ENCODE measurements around the gene ACP7.

Gene ACP7

DNA sequence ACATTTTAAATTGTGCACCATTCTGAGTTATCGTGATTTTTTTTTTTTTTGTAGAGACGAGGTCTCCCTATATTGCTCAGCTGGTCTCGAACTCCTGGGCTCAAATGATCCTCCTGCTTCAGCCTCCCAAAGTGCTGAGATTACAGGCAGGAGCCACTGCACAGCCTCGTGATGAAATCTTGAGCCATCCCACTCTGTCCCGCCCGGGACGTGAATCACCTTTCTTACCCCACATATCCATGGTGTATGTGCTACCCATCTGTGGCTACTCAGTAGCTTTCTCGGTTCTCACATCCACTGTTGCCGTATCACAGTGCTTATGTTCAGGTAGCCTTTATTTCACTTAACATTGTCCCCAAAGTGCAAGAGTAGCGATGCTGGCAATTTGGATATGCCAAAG is 67.9 kb downstream of the ACP7 start:
- DNase-seq, result no peak

DNA sequence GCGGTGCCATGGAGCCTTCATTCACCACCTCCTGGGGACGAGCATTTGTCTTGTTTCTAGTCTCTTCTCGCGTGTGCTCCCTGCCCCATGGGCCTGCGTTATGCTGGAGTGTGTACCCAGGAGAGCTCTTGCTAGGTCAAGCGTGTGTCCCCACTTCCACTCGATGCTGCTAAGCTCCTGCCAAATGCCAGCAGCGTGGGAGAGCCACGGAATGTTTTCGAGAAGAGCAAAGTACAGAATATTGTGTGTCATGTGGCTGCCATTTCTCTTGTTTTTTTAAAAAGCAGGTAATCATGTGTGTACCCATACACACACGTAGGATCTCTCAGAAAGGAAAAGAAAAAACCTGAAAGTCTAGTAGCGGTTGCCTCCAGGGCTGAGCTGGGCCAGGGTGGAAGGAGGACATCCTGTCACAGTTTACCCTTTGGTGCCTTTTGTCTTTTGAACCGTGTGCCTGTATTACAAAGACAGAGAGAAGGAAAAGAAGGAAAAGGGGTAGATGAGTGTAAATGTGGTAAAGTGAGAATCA is 70.0 kb downstream of the ACP7 start:
- DNase-seq, result no peak

DNA sequence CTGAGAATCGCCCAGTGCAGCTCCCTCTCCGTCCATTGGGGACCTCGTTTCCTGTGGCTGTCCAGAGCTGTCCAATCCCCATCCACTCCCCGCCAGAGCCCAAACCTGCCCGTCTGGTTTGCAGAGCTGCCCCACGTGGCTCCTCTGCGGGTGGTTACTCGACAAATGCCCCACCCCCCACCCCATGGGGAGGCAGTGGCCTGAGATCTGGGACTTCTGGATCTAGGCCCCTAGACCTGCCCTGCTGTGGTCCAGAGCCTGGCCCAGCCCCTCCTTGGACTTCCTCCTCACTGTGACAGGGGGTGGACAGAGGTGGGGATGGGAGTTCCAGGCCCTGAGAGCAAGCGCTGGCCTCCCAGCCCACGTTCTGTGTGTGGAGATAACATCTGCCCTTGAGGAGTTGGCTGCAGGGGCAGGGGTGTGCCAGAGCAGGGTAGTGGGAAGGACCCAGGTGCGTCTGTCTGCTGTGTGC is 70.5 kb downstream of the ACP7 start:
- no peak for DNase-seq

DNA sequence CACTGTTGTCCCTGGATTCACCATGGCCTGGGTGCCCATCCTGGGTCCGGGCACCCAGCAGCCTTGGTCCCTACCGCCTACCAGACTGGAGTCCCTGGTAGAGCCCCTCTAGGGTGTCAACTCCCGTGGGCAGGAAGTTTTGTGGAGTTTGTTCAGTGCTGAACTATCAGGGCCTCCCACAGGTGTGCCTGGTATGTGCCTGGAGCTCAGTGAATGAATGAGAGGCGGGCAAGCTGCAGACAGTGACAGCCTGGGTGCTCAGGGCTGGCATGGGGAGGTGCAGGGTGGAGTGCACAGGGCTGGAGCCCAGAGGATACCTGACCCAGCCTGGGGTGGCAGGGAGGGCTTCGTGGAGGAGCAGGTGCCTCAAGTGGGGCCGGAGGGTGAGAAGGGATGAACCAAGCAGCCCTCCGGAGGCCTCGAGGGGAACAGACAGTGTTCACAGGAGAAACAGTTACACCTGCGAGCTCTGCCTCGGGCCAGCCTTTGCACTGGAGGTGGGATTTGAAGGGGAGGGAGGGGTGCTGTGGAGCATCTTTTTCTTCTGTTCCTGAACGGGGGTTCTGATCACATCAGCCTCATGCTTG is 71.0 kb downstream of the ACP7 start:
- no peak for DNase-seq

DNA sequence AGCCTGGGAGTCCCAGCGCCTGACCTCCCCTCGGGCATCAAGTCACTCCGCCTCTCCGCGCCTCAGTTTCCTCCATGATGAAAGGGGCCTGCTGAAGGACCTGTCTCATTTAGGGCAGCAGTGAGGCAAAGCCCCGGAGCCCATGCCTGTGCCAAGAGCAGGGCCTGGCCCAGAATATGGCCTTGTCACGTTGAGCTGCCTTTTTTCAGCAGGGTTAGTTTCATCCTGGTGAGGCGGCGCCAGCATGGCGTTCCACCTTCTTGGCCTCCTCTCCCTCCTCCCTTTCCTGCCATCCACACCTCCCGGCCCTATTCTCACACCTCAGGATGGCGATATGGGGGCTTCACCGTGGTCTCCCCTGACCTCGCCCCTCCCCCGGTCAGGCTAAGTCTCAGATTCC is 71.6 kb downstream of the ACP7 start:
- no peak for DNase-seq

DNA sequence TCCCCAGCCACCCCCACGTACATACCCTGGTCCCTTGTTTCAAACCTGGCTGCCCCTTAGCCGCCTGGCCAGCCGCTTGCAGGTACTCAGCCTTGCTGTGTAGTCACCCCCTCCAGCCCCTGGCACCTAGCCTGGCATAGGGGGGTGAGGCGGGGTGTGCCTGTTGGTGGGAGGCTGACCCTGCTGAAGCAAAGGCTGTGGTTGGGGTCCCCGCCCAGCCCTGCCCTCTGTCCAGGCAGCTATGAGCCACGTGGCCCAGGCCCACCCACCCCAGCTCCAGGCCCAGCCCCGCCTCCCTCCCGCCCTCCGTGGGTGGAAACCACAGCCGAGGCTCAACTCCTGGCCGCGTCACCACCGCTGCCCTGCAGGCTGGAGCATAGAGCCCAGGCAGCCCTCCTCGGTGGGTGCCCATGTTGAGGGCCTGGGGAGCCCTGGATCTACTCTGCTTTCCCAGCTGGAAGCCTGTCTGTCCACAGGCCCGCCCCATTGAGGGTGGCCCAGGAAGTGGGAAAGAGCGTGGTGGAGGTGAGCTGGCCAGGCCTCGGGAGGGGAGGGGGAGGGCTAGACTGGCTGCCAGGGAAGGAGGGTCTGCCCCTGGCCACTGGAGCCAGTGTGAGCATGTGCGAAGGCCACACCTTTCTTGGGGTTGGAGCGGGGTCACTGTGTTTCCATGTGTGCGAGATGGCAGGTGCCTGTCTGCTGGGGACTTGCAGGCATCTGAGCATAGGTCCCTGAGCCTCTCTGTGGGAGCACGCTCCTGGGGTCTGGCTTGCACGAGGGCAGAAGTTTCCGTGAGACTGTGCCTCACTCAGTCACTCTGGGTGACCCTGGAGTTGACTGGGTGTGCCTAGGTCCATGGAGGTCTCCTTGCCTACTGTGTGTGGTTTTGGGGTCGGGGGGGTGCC is 72.4 kb downstream of the ACP7 start:
- no peak for DNase-seq

DNA sequence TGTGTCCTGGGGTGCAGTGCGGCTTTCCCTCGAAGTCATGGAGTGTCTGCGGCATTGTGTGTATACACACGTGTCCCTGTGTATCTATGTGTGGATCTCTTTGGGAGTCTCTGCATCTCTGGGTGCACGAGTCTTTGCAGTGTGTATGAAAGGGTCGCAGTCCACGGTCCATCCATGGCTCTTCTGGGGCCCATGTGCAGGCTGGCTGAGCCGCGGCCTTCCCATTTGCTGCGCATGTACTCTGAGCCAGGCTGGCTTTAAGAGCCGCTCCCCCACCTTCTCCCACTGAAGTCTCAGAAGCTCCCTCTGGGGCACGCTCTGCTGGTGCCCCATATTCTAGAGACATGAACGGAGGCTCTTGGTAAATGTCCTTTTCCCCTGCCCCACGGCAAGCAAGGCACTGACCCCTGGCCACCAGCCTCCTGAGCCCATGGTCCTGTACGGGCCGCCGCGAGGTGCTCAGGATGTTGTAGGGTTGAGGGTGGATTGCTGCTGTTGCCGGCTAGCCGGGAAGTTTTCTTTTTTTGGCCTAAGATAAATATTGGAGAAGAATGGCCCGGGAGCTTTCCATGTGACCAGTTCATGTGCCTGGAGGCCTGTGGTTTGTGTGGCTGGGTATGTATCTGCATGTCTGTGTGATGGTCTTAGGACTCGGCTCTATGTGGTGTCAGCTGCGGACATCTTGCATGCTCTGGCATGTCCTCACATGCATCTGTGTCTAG is 73.3 kb downstream of the ACP7 start:
- DNase-seq, result no peak

DNA sequence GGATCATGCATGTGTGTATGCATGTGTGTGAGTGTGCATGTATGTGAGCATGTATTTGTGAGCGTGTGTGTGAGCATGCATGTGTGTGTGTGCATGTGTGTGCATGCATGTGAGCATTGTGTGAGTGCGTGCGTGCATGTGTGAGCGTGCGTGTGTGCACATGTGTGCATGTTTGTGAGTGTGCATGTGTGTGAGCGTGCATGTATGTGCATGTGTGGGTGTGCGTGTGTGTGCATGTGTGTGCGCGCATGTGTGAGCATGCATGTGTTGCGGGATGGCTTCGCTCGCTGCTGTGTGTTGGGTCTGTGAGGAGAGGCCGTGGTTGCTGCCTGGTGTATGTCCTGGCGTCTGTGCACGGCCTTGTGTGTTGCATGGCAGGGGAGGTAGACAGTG is 73.8 kb downstream of the ACP7 start:
- DNase-seq, result no peak

DNA sequence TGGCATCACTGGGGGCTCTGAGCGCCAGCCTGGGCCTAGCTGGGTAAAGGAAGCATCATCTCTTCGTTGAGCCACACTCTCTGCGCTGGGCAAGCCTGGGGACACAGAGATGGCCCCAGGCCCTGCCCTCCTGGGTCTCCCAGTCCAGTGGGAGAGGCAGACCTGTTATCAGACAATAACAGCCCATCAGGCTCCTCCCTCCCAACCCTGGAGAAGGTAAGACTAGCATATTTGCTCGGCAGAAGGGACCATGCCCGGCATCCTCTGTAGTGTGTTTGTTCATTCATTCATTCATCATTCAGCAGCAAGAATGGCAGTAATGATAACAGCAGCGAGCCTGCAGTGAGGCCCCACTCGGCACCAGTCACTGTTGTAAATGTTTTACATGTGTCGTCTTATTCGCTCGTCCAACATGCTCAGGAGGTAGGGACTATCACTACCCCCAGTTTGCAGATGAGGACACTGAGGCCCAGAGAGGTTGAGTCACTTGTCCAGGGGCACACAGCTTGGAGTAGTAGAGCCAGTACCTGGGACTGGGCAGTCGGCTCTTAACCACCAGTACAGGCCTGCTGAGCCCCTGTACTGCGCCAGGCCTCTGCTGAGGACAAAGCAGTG is 74.6 kb downstream of the ACP7 start:
- no peak for DNase-seq

DNA sequence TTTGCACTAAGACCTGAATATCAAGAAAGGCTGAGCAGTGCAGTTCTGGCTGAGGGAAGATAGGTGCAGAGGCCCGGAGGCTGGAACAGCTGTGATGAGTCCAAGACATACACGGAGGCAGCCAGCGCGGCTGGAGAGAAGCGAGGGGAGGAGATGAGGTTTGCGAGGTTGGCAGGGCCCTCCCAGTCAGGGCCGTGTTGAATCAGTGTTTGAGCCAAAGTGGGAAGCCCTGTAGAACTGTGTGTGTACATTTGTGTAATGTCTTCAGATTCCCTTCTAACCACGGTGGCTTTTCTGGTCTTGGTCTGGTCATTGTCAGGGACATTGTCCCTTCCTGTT is 76.3 kb downstream of the ACP7 start:
- no peak for DNase-seq

Measured in 8988T (cell line).